Adrenal gland (tissue), 9 donors: ENCODE results near the gene KRABD2.
A peak's percentile ranks its signal among the peaks of the same experiment; 100 is the strongest.

Experiments used
- DNase-seq, 7 donors: peaks; one replicate each; pipeline ENCODE4 v3.0.0-alpha.2; 2019 to 2020
- H3K27ac ChIP-seq, 5 donors: fragments of 200-600 bp; sonication (generic) in 4 of 5; 1 replicate in 3 of 5; 2 replicates in 2 of 5; pipeline versions ENCODE4 v1.5.1 to v1.8.0; 2016 to 2020; ENCODE audit warnings: mild to moderate bottlenecking in 1 of 5
- H3K27me3 ChIP-seq: fragments of 200-600 bp; 2 replicates; pipeline ENCODE4 v1.8.0; 2021
- H3K36me3 ChIP-seq, 2 donors: fragments of 200-600 bp; replicated peaks in 1 of 2; 1 replicate in 1 of 2; 2 replicates in 1 of 2; pipeline versions ENCODE4 v1.5.1 to v1.8.0; 2018 to 2022
- H3K4me1 ChIP-seq, 2 donors: fragments of 200-600 bp; replicated peaks in 1 of 2; 1 replicate in 1 of 2; 2 replicates in 1 of 2; pipeline versions ENCODE4 v1.5.1 to v1.8.0; 2018 to 2021
- H3K4me3 ChIP-seq, 4 donors: fragments of 200-600 bp; sonication (generic) in 3 of 4; one replicate each; pipeline ENCODE4 v1.5.1; 2016 to 2018
- H3K9me3 ChIP-seq, 3 donors: fragments of 200-600 bp; sonication (generic) in 1 of 3; replicated peaks in 1 of 3; 1 replicate in 2 of 3; 2 replicates in 1 of 3; pipeline versions ENCODE4 v1.5.1 to v1.8.0; 2016 to 2021
- CTCF ChIP-seq, 6 experiments: fragments of 450-650 bp in 4 of 6; fragments of 200-600 bp in 2 of 6; sonication (generic) in 1 of 6; IDR thresholded peaks; 1 replicate in 5 of 6; 2 replicates in 1 of 6; pipeline versions ENCODE4 v1.5.1 to v1.8.0; 2016 to 2021; ENCODE audit warnings: antibody characterized with exemption in 6 of 6, mild to moderate bottlenecking in 2 of 6, moderate library complexity in 1 of 6
- POLR2A ChIP-seq, 2 donors: fragments of 450-650 bp; IDR thresholded peaks; one replicate each; pipeline ENCODE4 v1.6.1; 2017; ENCODE audit warnings: antibody characterized with exemption in 2 of 2, mild to moderate bottlenecking in 2 of 2, moderate library complexity in 1 of 2
- WGBS, 4 donors: extraction: QIAGEN DNeasy Blood & Tissue Kit in 2 of 4; methylation state at CpG; one replicate each; pipeline versions ENCODE4 v1.1.5 to v1.1.7; 2013 to 2017; 5-methylcytosine and 5-hydroxymethylcytosine counted together
- intact Hi-C, 2 donors: fragments of 100-400 bp; cut with DNase I; formaldehyde crosslinking; loops; one replicate each; pipeline versions ENCODE4 v1.14.1 to v1.15.0; 2022 to 2023
- donor health status: healthy with polysubstance abuse.
- donor health status: Bipolar disorder and iron deficiency.
- donor health status: DM: yes; HTN: yes; CAD: no.
- donor health status: DM: no; HTN: no; CAD: no.
- donor health status: DM: no; HTN: no; CAD: no.

KRABD2 gene

GRCh38 chr17:8392674-8393469 lies 16.4 kb upstream of the KRABD2 start:
- peaks cover 17% of the 10 kb centered on the region for H3K27me3 ChIP-seq

DNA sequence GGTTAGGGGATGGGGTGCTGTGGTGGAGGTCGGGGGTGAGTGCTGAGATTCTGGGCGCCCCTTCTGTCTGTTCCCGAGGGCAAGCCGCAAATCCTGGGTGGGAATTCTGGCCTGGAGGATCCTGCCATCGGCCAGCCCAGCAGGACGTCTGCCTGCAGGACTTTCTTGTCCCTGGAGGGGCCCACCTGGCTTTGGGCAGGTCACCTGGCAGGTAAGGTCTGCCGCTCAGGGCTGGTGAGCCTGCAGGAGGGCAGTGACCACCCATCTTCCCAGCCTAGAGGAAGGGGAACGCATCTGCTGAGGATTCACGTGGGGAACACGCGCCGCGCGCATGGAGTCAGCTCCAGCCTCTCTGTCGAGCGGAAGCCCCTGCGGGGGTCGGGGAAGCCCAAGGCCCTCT lies 15.8 kb upstream of the KRABD2 start:
- peaks cover 12% of the 10 kb centered on the region for H3K27me3 ChIP-seq
- intact Hi-C loops: no loop called here
- H3K36me3 ChIP-seq: no peaks in the 10 kb centered on the region
- no peaks in the 10 kb centered on the region for H3K4me1 ChIP-seq
- no peaks in the 10 kb centered on the region for H3K9me3 ChIP-seq
- 67 to 85% (median 68%) methylated on average over 10 to 18 of the region's 18 CpGs for WGBS, 4 donors
- no peak overlapping the region for H3K4me3 ChIP-seq
- DNase-seq: peak in 1 of 7 donors; percentile 6
- no peak overlapping the region for H3K27ac ChIP-seq
- TF ChIP-seq CTCF (IDR thresholded peaks at IDR 0.05): no peak

More at GRCh38 chr17:8392674-8393469, 16.4 kb upstream of the KRABD2 start:
- H3K4me3 ChIP-seq: no peak overlapping the region
- WGBS, 4 donors: 77 to 86% (median 81%) methylated on average over 18 to 46 of the region's 46 CpGs
- intact Hi-C loops: no loop called here
- no peak for TF ChIP-seq POLR2A (IDR thresholded peaks at IDR 0.05)
- no peak for TF ChIP-seq CTCF (IDR thresholded peaks at IDR 0.05)
- no peaks in the 10 kb centered on the region for H3K9me3 ChIP-seq
- no peaks in the 10 kb centered on the region for H3K36me3 ChIP-seq
- H3K4me1 ChIP-seq: no peaks in the 10 kb centered on the region
- no peak overlapping the region for H3K27ac ChIP-seq
- DNase-seq: peak in 1 of 7 donors; percentile 13

DNA sequence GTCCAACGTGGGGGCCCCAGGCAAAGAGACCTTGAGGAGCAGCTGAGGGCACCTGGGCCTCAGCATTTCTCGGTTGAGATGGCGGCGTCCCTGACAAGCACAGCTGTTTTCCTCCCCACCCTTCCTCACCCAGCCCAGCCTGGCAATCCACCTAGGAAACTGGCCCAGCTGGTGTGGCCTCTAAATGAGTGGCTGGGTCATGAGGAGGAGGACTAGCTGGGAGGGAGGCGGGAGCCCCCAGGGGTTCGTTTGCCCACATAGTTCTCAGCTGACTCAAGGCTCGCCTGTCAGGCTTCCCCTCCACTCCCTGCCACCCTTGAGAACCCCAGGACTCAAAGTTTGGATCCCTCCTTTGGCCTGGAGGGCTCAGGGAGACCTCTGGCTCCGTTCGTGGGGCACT lies 15.2 kb upstream of the KRABD2 start:
- no peaks in the 10 kb centered on the region for H3K9me3 ChIP-seq
- H3K27ac ChIP-seq: no peak overlapping the region
- no peak for TF ChIP-seq POLR2A (IDR thresholded peaks at IDR 0.05)
- TF ChIP-seq CTCF (IDR thresholded peaks at IDR 0.05): no peak
- WGBS, 4 donors: 35 to 59% (median 45%) methylated on average over 4 to 9 of the region's 9 CpGs
- H3K27me3 ChIP-seq: peaks cover 9% of the 10 kb centered on the region
- no peaks in the 10 kb centered on the region for H3K4me1 ChIP-seq
- peak in 1 of 7 donors; percentile 6 for DNase-seq
- no peaks in the 10 kb centered on the region for H3K36me3 ChIP-seq
- no peak overlapping the region for H3K4me3 ChIP-seq
- intact Hi-C loops: no loop called here

GRCh38 chr17:8387914-8388651 lies 11.6 kb upstream of the KRABD2 start:
- intact Hi-C loops: loop anchor here in 1 of 2 donors (10.0 kb wide), 1 partner anchor 357 kb away; the partner anchor contains the start of gene CCDC42
- DNase-seq: no peak

More at GRCh38 chr17:8387914-8388651, 11.6 kb upstream of the KRABD2 start:
- TF ChIP-seq CTCF (IDR thresholded peaks at IDR 0.05) (no peak), POLR2A (IDR thresholded peaks at IDR 0.05) (no peak)
- H3K27me3 ChIP-seq: no peaks in the 10 kb centered on the region
- no peaks in the 10 kb centered on the region for H3K36me3 ChIP-seq
- 90 to 94% (median 93%) methylated on average over 7 of the region's 7 CpGs for WGBS, 4 donors
- H3K9me3 ChIP-seq: no peaks in the 10 kb centered on the region
- H3K4me3 ChIP-seq: no peak overlapping the region
- H3K4me1 ChIP-seq: peaks cover 0 to 6% of the 10 kb centered on the region in 2 donors
- H3K27ac ChIP-seq: no peak overlapping the region
